ENCODE results near the gene ZNF689. TPM values are rescaled to one million over a fixed set of nuclear protein-coding genes. Genes with fewer than 3 reads are reported as not detected.

Gene ZNF689
- polyA plus RNA-seq, 2 of the 4 experiments (the other 2 are of a cell fraction), result 6.8 to 7.4 TPM

DNA sequence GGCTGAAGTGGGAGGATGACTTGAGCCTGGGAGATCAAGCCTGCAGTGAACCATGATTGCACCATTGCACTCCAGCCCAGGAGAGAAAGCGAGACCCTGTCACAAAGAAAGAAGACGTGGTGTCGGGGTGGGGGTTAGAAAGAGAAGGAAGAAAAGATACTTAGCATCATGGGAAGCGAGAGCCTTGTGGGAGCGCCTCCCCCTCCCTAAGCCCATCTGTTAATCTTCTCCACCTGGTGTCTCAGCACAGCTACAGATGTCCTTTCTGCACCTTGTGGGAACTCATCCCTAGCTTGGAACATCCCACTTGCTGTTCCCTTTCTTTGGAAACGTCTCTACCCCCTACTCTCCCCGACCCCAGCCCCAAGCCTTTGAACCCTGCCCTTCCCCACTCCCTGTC, 44.7 kb downstream of the ZNF689 start:
- no peak for ATAC-seq
- no peak for FAIRE-seq
- ChIA-PET POLR2A (interaction anchor here (0.7 to 1.0 kb wide), 2 partner anchors 37 to 58 kb away, joined by 5 read pairs; no protein-coding TSS in a partner anchor), CTCF (interaction anchor here (1.6 to 2.6 kb wide), 2 partner anchors 63 to 135 kb away, joined by 10 to 12 read pairs; partner anchors contain the start of gene DCTPP1)
- TF ChIP-seq ZC3H11A (IDR thresholded peaks at IDR 0.05) (no peak), BCL3 (IDR thresholded peaks at IDR 0.05) (no peak), JUN (IDR thresholded peaks at IDR 0.05) (no peak), HOXB5 (CRISPR knock-in tag; IDR thresholded peaks at IDR 0.05) (no peak), PHF8 (IDR thresholded peaks at IDR 0.05; ENCODE audit: borderline replicate concordance, low read depth) (no peak), RCOR1 (IDR thresholded peaks at IDR 0.05; ENCODE audit: low read depth, low read length) (no peak), RNF2 (IDR thresholded peaks at IDR 0.05; ENCODE audit: borderline replicate concordance, low read depth) (no peak), MAX (IDR thresholded peaks at IDR 0.05) (no peak), EHF (CRISPR knock-in tag; IDR thresholded peaks at IDR 0.05) (no peak), MYC (IDR thresholded peaks at IDR 0.05; ENCODE audit: borderline replicate concordance, low read length) (no peak)
- TF ChIP-seq, protein P1, sequence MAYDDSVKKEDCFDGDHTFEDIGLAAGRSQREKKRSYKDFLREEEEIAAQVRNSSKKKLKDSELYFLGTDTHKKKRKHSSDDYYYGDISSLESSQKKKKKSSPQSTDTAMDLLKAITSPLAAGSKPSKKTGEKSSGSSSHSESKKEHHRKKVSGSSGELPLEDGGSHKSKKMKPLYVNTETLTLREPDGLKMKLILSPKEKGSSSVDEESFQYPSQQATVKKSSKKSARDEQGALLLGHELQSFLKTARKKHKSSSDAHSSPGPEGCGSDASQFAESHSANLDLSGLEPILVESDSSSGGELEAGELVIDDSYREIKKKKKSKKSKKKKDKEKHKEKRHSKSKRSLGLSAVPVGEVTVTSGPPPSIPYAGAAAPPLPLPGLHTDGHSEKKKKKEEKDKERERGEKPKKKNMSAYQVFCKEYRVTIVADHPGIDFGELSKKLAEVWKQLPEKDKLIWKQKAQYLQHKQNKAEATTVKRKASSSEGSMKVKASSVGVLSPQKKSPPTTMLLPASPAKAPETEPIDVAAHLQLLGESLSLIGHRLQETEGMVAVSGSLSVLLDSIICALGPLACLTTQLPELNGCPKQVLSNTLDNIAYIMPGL (CRISPR knock-in tag; IDR thresholded peaks at IDR 0.05; ENCODE audit: borderline replicate concordance), result no peak
- TF ChIP-seq, protein P2, sequence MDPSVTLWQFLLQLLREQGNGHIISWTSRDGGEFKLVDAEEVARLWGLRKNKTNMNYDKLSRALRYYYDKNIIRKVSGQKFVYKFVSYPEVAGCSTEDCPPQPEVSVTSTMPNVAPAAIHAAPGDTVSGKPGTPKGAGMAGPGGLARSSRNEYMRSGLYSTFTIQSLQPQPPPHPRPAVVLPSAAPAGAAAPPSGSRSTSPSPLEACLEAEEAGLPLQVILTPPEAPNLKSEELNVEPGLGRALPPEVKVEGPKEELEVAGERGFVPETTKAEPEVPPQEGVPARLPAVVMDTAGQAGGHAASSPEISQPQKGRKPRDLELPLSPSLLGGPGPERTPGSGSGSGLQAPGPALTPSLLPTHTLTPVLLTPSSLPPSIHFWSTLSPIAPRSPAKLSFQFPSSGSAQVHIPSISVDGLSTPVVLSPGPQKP (IDR thresholded peaks at IDR 0.05; ENCODE audit: low read depth, low read length), result no peak
- WGBS (ENCODE audit: missing lambda C conversion rate), result 63% methylated on average over 7 of the region's 7 CpGs
- H3K4me3 ChIP-seq, result no peak overlapping the region
- H3K27ac ChIP-seq, result 0 out of 6 replicates have a peak overlapping the region, but pooled peaks of 1 of the 2 experiments have one; percentile 11
- peaks cover 26% of the 10 kb centered on the region for H3K4me1 ChIP-seq
- H3K9me3 ChIP-seq, result no peaks in the 10 kb centered on the region
- no peak for DNase-seq (ENCODE audit: low read depth in 1 of 2, low spot score in 1 of 2)
- no peak overlapping the region for H3K4me2 ChIP-seq

- H3K9me3 ChIP-seq, result no peaks in the 10 kb centered on the region
- H3K4me3 ChIP-seq, result no peak overlapping the region
- CTCF ChIA-PET, result interaction anchor here (1.1 to 1.8 kb wide), 5 partner anchors 9 to 132 kb away, joined by 3 to 10 read pairs (median 3); partner anchors contain the start of genes DCTPP1 and ZNF688
- POLR2A ChIA-PET, result interaction anchor here (1.4 kb wide), 1 partner anchor 117 kb away, joined by 6 read pairs; the partner anchor contains the start of gene SEPHS2
- ATAC-seq, result no peak
- 93% methylated on average over 14 of the region's 14 CpGs for WGBS (ENCODE audit: missing lambda C conversion rate)
- peaks cover 3% of the 10 kb centered on the region; the same call in 2 of the 3 replicates for H3K4me1 ChIP-seq
- H3K27ac ChIP-seq, result peak overlapping the region in 1 of 2 experiments; percentile 75; a peak in 3 of 6 replicates
- TF ChIP-seq HDAC2 (IDR thresholded peaks at IDR 0.05) (no peak), HOXA7 (CRISPR knock-in tag; IDR thresholded peaks at IDR 0.05) (no peak), JUN (IDR thresholded peaks at IDR 0.05) (no peak), JUNB (IDR thresholded peaks at IDR 0.05) (no peak), NPAS2 (CRISPR knock-in tag; IDR thresholded peaks at IDR 0.05; ENCODE audit: borderline replicate concordance) (no peak)
- TF ChIP-seq, protein P2 (IDR thresholded peaks at IDR 0.05; ENCODE audit: low read depth, low read length), result no peak
- peak overlapping the region; percentile 75; the same call in 2 of the 3 replicates for H3K4me2 ChIP-seq
- FAIRE-seq, result no peak
- no peak for DNase-seq (ENCODE audit: low read depth in 1 of 2, low spot score in 1 of 2)
These were observed 48.2 kb downstream of the ZNF689 start for GRCh38 chr16:30562021-30562420.

Measured in A549 (cell line).